ENCODE data around the gene NAPG. TPM values are rescaled to one million over a fixed set of nuclear protein-coding genes. Genes with fewer than 3 reads are reported as not detected.

Gene NAPG
- total and polyA plus RNA-seq, 10 of the 15 experiments (the other 5 are each of a cell fraction or from before 2014, with no cell fraction given): 20.5 to 34.8 (median 24.0) TPM

DNA sequence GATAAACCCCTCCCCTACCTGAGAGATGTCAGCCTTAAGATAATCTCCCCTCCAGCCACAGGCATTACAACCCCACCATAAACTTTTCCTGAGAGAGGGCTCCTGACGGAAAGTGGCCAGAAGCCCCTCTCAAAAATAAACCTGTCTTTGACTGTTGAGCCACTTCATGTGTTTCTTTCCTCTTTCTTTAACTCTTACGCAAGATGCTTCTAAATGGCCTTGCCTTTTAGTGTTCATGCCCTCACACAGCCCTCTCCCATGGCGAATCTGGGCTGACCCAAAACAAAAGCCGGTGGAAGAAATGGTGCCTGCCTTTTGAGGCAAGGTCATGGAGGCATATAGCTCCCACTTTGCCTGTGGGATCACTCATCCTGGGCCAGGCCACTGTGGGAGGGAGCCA is 54.4 kb downstream of the NAPG start (continued):
- TF ChIP-seq, protein P1, sequence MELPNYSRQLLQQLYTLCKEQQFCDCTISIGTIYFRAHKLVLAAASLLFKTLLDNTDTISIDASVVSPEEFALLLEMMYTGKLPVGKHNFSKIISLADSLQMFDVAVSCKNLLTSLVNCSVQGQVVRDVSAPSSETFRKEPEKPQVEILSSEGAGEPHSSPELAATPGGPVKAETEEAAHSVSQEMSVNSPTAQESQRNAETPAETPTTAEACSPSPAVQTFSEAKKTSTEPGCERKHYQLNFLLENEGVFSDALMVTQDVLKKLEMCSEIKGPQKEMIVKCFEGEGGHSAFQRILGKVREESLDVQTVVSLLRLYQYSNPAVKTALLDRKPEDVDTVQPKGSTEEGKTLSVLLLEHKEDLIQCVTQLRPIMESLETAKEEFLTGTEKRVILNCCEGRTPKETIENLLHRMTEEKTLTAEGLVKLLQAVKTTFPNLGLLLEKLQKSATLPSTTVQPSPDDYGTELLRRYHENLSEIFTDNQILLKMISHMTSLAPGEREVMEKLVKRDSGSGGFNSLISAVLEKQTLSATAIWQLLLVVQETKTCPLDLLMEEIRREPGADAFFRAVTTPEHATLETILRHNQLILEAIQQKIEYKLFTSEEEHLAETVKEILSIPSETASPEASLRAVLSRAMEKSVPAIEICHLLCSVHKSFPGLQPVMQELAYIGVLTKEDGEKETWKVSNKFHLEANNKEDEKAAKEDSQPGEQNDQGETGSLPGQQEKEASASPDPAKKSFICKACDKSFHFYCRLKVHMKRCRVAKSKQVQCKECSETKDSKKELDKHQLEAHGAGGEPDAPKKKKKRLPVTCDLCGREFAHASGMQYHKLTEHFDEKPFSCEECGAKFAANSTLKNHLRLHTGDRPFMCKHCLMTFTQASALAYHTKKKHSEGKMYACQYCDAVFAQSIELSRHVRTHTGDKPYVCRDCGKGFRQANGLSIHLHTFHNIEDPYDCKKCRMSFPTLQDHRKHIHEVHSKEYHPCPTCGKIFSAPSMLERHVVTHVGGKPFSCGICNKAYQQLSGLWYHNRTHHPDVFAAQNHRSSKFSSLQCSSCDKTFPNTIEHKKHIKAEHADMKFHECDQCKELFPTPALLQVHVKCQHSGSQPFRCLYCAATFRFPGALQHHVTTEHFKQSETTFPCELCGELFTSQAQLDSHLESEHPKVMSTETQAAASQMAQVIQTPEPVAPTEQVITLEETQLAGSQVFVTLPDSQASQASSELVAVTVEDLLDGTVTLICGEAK (IDR thresholded peaks at IDR 0.05; ENCODE audit: borderline replicate concordance): no peak
- TF ChIP-seq FOXM1 (IDR thresholded peaks at IDR 0.05; ENCODE audit: low read depth, low read length) (no peak), MYB (IDR thresholded peaks at IDR 0.05; ENCODE audit: borderline replicate concordance, low read depth, low read length) (no peak), CREM (IDR thresholded peaks at IDR 0.05; ENCODE audit: low read depth) (no peak), BRCA1 (IDR thresholded peaks at IDR 0.05; ENCODE audit: low read depth, low read length) (no peak), STAT3 (IDR thresholded peaks at IDR 0.05; ENCODE audit: low read depth, low read length) (no peak), HDAC6 (IDR thresholded peaks at IDR 0.05; ENCODE audit: unreplicated experiment) (no peak), MTA3 (IDR thresholded peaks at IDR 0.05; ENCODE audit: borderline replicate concordance, low read length) (no peak)
- TF ChIP-seq, protein P2, sequence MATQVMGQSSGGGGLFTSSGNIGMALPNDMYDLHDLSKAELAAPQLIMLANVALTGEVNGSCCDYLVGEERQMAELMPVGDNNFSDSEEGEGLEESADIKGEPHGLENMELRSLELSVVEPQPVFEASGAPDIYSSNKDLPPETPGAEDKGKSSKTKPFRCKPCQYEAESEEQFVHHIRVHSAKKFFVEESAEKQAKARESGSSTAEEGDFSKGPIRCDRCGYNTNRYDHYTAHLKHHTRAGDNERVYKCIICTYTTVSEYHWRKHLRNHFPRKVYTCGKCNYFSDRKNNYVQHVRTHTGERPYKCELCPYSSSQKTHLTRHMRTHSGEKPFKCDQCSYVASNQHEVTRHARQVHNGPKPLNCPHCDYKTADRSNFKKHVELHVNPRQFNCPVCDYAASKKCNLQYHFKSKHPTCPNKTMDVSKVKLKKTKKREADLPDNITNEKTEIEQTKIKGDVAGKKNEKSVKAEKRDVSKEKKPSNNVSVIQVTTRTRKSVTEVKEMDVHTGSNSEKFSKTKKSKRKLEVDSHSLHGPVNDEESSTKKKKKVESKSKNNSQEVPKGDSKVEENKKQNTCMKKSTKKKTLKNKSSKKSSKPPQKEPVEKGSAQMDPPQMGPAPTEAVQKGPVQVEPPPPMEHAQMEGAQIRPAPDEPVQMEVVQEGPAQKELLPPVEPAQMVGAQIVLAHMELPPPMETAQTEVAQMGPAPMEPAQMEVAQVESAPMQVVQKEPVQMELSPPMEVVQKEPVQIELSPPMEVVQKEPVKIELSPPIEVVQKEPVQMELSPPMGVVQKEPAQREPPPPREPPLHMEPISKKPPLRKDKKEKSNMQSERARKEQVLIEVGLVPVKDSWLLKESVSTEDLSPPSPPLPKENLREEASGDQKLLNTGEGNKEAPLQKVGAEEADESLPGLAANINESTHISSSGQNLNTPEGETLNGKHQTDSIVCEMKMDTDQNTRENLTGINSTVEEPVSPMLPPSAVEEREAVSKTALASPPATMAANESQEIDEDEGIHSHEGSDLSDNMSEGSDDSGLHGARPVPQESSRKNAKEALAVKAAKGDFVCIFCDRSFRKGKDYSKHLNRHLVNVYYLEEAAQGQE (IDR thresholded peaks at IDR 0.05; ENCODE audit: low read depth, low read length): no peak
- TF ChIP-seq, protein P3, sequence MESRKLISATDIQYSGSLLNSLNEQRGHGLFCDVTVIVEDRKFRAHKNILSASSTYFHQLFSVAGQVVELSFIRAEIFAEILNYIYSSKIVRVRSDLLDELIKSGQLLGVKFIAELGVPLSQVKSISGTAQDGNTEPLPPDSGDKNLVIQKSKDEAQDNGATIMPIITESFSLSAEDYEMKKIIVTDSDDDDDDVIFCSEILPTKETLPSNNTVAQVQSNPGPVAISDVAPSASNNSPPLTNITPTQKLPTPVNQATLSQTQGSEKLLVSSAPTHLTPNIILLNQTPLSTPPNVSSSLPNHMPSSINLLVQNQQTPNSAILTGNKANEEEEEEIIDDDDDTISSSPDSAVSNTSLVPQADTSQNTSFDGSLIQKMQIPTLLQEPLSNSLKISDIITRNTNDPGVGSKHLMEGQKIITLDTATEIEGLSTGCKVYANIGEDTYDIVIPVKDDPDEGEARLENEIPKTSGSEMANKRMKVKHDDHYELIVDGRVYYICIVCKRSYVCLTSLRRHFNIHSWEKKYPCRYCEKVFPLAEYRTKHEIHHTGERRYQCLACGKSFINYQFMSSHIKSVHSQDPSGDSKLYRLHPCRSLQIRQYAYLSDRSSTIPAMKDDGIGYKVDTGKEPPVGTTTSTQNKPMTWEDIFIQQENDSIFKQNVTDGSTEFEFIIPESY (IDR thresholded peaks at IDR 0.05): no peak
- TF ChIP-seq, protein P4, sequence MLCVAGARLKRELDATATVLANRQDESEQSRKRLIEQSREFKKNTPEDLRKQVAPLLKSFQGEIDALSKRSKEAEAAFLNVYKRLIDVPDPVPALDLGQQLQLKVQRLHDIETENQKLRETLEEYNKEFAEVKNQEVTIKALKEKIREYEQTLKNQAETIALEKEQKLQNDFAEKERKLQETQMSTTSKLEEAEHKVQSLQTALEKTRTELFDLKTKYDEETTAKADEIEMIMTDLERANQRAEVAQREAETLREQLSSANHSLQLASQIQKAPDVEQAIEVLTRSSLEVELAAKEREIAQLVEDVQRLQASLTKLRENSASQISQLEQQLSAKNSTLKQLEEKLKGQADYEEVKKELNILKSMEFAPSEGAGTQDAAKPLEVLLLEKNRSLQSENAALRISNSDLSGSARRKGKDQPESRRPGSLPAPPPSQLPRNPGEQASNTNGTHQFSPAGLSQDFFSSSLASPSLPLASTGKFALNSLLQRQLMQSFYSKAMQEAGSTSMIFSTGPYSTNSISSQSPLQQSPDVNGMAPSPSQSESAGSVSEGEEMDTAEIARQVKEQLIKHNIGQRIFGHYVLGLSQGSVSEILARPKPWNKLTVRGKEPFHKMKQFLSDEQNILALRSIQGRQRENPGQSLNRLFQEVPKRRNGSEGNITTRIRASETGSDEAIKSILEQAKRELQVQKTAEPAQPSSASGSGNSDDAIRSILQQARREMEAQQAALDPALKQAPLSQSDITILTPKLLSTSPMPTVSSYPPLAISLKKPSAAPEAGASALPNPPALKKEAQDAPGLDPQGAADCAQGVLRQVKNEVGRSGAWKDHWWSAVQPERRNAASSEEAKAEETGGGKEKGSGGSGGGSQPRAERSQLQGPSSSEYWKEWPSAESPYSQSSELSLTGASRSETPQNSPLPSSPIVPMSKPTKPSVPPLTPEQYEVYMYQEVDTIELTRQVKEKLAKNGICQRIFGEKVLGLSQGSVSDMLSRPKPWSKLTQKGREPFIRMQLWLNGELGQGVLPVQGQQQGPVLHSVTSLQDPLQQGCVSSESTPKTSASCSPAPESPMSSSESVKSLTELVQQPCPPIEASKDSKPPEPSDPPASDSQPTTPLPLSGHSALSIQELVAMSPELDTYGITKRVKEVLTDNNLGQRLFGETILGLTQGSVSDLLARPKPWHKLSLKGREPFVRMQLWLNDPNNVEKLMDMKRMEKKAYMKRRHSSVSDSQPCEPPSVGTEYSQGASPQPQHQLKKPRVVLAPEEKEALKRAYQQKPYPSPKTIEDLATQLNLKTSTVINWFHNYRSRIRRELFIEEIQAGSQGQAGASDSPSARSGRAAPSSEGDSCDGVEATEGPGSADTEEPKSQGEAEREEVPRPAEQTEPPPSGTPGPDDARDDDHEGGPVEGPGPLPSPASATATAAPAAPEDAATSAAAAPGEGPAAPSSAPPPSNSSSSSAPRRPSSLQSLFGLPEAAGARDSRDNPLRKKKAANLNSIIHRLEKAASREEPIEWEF (IDR thresholded peaks at IDR 0.05; ENCODE audit: insufficient replicate concordance, low read depth, low read length): no peak
- TF ChIP-seq, protein P5, sequence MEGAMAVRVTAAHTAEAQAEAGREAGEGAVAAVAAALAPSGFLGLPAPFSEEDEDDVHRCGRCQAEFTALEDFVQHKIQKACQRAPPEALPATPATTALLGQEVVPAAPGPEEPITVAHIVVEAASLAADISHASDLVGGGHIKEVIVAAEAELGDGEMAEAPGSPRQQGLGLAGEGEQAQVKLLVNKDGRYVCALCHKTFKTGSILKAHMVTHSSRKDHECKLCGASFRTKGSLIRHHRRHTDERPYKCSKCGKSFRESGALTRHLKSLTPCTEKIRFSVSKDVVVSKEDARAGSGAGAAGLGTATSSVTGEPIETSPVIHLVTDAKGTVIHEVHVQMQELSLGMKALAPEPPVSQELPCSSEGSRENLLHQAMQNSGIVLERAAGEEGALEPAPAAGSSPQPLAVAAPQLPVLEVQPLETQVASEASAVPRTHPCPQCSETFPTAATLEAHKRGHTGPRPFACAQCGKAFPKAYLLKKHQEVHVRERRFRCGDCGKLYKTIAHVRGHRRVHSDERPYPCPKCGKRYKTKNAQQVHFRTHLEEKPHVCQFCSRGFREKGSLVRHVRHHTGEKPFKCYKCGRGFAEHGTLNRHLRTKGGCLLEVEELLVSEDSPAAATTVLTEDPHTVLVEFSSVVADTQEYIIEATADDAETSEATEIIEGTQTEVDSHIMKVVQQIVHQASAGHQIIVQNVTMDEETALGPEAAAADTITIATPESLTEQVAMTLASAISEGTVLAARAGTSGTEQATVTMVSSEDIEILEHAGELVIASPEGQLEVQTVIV (IDR thresholded peaks at IDR 0.05; ENCODE audit: borderline replicate concordance, partially characterized antibody): no peak

Data from GM12878 (cell line).